Measurements from ENCODE around the gene MRPL49. TPM values are rescaled to one million over a fixed set of nuclear protein-coding genes. Genes with fewer than 3 reads are reported as not detected.

Gene MRPL49
- total RNA-seq, 3 donors from 2014 or later (not counting 1 experiment from before 2014, with no cell fraction given): 36.8 to 37.5 (median 36.9) TPM

DNA sequence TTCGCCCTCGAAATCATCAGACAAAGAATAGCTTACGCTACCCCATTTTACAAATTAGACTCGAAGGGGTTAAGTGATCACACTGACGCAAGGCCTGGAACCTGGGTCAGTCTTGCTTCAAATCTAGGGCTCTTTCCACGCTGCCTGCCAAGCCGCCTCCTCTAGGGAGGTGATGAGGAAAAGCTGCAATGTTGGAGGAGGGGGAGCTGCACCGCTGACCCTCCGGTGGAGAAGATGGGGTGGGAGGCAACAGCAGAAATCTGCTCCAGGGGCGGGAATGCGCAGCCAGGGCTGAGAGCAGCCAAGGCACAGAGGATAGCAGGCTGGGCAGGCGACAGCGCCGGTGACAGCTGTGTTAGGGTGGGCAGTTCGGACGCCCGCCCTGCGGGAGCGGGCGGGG lies 11.6 kb downstream of the MRPL49 start:
- peak overlapping the region; percentile 98 for H3K4me3 Mint-ChIP-seq
- Histone ChIP-seq H3K27ac (ENCODE audit: low read length) (peak overlapping the region; percentile 99), H3K9me3 (ENCODE audit: control insufficient read depth, insufficient read depth, low read length) (no peaks in the 10 kb centered on the region), H3K4me1 (ENCODE audit: control insufficient read depth, insufficient read depth, low read length) (peaks cover 53% of the 10 kb centered on the region), H3K27me3 (ENCODE audit: control insufficient read depth, insufficient read depth, low read length) (no peaks in the 10 kb centered on the region), H3K36me3 (ENCODE audit: control insufficient read depth, insufficient read depth, low read length) (peaks cover 39% of the 10 kb centered on the region), H3K4me3 (ENCODE audit: low read length) (peak overlapping the region; percentile 92)
- no peaks in the 10 kb centered on the region for H3K36me3 Mint-ChIP-seq
- H3K27ac Mint-ChIP-seq: peak overlapping the region; percentile 99
- ATAC-seq: no peak
- peaks cover 32 to 52% of the 10 kb centered on the region in 2 donors for H3K4me1 Mint-ChIP-seq
- no peaks in the 10 kb centered on the region for H3K9me3 Mint-ChIP-seq
- no peaks in the 10 kb centered on the region for H3K27me3 Mint-ChIP-seq (ENCODE audit: low read depth in 2 of 2)
- TF ChIP-seq, protein P1, sequence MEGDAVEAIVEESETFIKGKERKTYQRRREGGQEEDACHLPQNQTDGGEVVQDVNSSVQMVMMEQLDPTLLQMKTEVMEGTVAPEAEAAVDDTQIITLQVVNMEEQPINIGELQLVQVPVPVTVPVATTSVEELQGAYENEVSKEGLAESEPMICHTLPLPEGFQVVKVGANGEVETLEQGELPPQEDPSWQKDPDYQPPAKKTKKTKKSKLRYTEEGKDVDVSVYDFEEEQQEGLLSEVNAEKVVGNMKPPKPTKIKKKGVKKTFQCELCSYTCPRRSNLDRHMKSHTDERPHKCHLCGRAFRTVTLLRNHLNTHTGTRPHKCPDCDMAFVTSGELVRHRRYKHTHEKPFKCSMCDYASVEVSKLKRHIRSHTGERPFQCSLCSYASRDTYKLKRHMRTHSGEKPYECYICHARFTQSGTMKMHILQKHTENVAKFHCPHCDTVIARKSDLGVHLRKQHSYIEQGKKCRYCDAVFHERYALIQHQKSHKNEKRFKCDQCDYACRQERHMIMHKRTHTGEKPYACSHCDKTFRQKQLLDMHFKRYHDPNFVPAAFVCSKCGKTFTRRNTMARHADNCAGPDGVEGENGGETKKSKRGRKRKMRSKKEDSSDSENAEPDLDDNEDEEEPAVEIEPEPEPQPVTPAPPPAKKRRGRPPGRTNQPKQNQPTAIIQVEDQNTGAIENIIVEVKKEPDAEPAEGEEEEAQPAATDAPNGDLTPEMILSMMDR (IDR thresholded peaks at IDR 0.05): no peak
- WGBS (ENCODE audit: insufficient coverage): 0% methylated on average over 18 of the region's 20 CpGs
- peak in 1 of 2 donors; percentile 31 for DNase-seq
- intact Hi-C loops (cut with micrococcal nuclease): loop anchor here (2.0 kb wide), 1 partner anchor 17 kb away; the partner anchor contains the start of gene ZNHIT2

DNA sequence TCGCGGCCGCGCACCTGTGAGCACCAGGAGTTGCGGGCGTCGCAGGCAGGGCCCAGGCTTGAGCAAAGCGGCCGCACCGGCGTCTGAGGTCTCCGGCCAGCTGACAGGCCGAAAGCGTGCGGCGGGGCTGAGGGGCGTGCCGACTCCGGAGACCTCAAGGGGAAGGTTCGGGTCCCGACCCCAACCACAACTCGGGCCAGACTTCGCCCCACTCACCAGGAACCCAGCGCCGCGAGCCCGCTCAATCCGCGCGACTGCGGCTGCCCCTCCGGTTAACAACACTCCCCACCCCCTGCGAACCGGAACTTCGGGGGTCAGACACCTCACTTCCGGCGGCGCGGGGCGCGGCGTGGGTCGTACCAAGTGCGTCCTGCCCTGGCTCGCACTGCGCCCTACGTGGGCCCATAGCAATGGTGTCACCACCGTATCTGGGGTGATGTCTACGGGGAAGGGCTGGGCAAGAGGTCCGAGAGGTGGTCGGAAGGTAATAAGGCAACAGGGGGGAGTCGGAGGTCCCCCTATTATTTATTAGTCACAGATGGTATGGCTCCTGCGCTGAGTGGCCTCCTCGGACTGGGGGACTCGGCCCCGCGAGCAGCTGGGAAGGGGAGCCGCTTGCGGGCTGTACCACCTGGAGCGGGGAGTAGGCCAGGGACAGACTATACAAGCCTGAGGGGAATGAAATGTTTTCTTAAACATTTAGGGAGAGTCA lies 12.3 kb downstream of the MRPL49 start, which contains the start of gene SYVN1:
Gene SYVN1, minus strand, starts transcription at position 280 of the 712 bp plus-strand sequence. CDS start 918 bp downstream, outside the sequence.
- ATAC-seq: peak; percentile 75 to 90 (median 82)
- Mint-ChIP-seq H3K9me3 (no peaks in the 10 kb centered on the region), H3K27ac (peak within 1 kb of the TSS; percentile 99), H3K4me3 (peak within 1 kb of the TSS; percentile 98), H3K27me3 (ENCODE audit: low read depth in 2 of 2) (no peaks in the 10 kb centered on the region), H3K36me3 (no peaks in the 10 kb centered on the region), H3K4me1 (peaks cover 32 to 52% of the 10 kb centered on the region in 2 donors)
- Histone ChIP-seq H3K4me1 (ENCODE audit: control insufficient read depth, insufficient read depth, low read length) (peaks cover 53% of the 10 kb centered on the region), H3K9me3 (ENCODE audit: control insufficient read depth, insufficient read depth, low read length) (no peaks in the 10 kb centered on the region), H3K27ac (ENCODE audit: low read length) (peak within 1 kb of the TSS; percentile 99), H3K36me3 (ENCODE audit: control insufficient read depth, insufficient read depth, low read length) (peaks cover 32% of the 10 kb centered on the region), H3K4me3 (ENCODE audit: low read length) (peak within 1 kb of the TSS; percentile 92), H3K27me3 (ENCODE audit: control insufficient read depth, insufficient read depth, low read length) (no peaks in the 10 kb centered on the region)
- intact Hi-C loops (cut with micrococcal nuclease): loop anchor here (2.0 kb wide), 1 partner anchor 18 kb away; the partner anchor contains the start of gene ZNHIT2
- WGBS (ENCODE audit: insufficient coverage): under 1% methylated on average over 60 of the region's 60 CpGs
- TF ChIP-seq, protein P1 (IDR thresholded peaks at IDR 0.05): no peak
- DNase-seq: peak; percentile 91 to 95

DNA sequence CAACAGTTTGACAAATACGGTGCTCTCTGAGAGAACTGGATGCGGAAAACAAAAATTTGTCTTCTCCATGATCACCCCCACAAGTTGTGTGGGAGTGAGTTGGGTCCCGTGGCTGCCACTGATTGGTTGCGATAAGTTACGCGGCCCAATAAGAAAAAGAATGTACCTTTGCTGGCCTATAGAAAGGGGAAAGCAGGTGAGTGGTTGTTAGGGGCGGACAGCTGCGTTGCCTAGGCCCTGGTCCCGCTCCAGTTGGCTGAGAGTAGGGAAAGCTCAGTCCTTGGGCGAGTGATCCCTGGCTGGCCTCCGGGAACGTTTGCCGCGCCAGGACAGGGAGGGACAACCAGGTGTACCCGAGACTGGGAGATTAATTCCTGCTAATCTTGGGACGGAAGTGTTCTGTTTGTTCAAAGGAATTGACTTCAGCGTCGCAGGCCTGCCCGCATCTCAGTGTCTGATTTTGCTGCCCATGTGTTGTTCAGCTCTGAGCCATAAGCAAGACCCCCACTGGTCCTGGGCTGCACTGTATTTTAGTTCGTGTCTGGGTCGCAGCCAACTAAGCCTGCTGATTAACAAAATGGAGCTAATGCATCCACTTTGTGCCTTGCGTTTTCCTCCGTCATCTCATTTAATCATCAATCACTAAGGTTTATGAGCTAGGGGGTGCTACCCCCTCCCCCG lies 13.0 kb downstream of the MRPL49 start:
- TF ChIP-seq, protein P1 (IDR thresholded peaks at IDR 0.05): no peak
- H3K36me3 ChIP-seq (ENCODE audit: control insufficient read depth, insufficient read depth, low read length): peaks cover 26% of the 10 kb centered on the region
- Mint-ChIP-seq H3K9me3 (no peaks in the 10 kb centered on the region), H3K4me1 (peaks cover 32 to 52% of the 10 kb centered on the region in 2 donors), H3K27ac (peak overlapping the region; percentile 99), H3K36me3 (no peaks in the 10 kb centered on the region), H3K4me3 (peak overlapping the region; percentile 98), H3K27me3 (ENCODE audit: low read depth in 2 of 2) (no peaks in the 10 kb centered on the region)
- no peaks in the 10 kb centered on the region for H3K27me3 ChIP-seq (ENCODE audit: control insufficient read depth, insufficient read depth, low read length)
- peak overlapping the region; percentile 99 for H3K27ac ChIP-seq (ENCODE audit: low read length)
- H3K4me3 ChIP-seq (ENCODE audit: low read length): peak overlapping the region; percentile 92
- H3K9me3 ChIP-seq (ENCODE audit: control insufficient read depth, insufficient read depth, low read length): no peaks in the 10 kb centered on the region
- intact Hi-C loops (cut with micrococcal nuclease): loop anchor here (1.0 to 2.0 kb wide), 2 partner anchors 13 to 18 kb away; partner anchors contain the start of genes FAU, MRPL49 and ZNHIT2
- 4% methylated on average over 24 of the region's 24 CpGs for WGBS (ENCODE audit: insufficient coverage)
- DNase-seq (peak; percentile 77 to 95), ATAC-seq (peak; percentile 82 to 92 (median 84))
- peaks cover 49% of the 10 kb centered on the region for H3K4me1 ChIP-seq (ENCODE audit: control insufficient read depth, insufficient read depth, low read length)

Data from natural killer cell (primary cell).